CD1c-positive myeloid dendritic cell (primary cell): ENCODE results near the gene VEPH1.

ENCODE experiments used
- DNase-seq: peaks from one replicate; pipeline ENCODE4 v3.0.0-alpha.2; 2016; ENCODE audit errors: extremely low spot score

The VEPH1 gene

GRCh38 chr3:157523814-157524213, 20.6 kb upstream of the VEPH1 start:
- DNase-seq, result no peak

GRCh38 chr3:157522648-157523047, 19.4 kb upstream of the VEPH1 start:
- no peak for DNase-seq

- no peak for DNase-seq
Observed at GRCh38 chr3:157520485-157521150, 17.4 kb upstream of the VEPH1 start.

- no peak for DNase-seq
Observed at GRCh38 chr3:157518881-157519280, 15.7 kb upstream of the VEPH1 start.

- DNase-seq, result no peak
Observed at GRCh38 chr3:157516928-157517327, 13.7 kb upstream of the VEPH1 start.

- no peak for DNase-seq
Observed at GRCh38 chr3:157515398-157515797, 12.2 kb upstream of the VEPH1 start.

- no peak for DNase-seq
Observed at GRCh38 chr3:157514371-157514895, 11.2 kb upstream of the VEPH1 start.

GRCh38 chr3:157513585-157513984, 10.4 kb upstream of the VEPH1 start:
- no peak for DNase-seq

- DNase-seq, result no peak
Observed at GRCh38 chr3:157512534-157512933, 9.3 kb upstream of the VEPH1 start.

- DNase-seq, result no peak
Observed at GRCh38 chr3:157508461-157508860, 5.2 kb upstream of the VEPH1 start.

GRCh38 chr3:157501863-157502262, 1.4 kb downstream of the VEPH1 start:
- DNase-seq, result no peak

GRCh38 chr3:157500232-157500631, 3.0 kb downstream of the VEPH1 start:
- no peak for DNase-seq

- no peak for DNase-seq
Observed at GRCh38 chr3:157499342-157499963, 3.8 kb downstream of the VEPH1 start.

- no peak for DNase-seq
Observed at GRCh38 chr3:157498371-157498770, 4.8 kb downstream of the VEPH1 start.

- DNase-seq, result no peak
Observed at GRCh38 chr3:157495846-157496245, 7.4 kb downstream of the VEPH1 start.

GRCh38 chr3:157494581-157495281, 8.5 kb downstream of the VEPH1 start:
- DNase-seq, result no peak

GRCh38 chr3:157493627-157494550, 9.3 kb downstream of the VEPH1 start:
- peak; percentile 56 for DNase-seq

- no peak for DNase-seq
Observed at GRCh38 chr3:157491136-157491535, 12.1 kb downstream of the VEPH1 start.

GRCh38 chr3:157488144-157488543, 15.1 kb downstream of the VEPH1 start:
- DNase-seq, result no peak

- DNase-seq, result no peak
Observed at GRCh38 chr3:157487339-157487738, 15.9 kb downstream of the VEPH1 start.

GRCh38 chr3:157479464-157480243, 23.6 kb downstream of the VEPH1 start:
- no peak for DNase-seq
